ENCODE results near the gene PPP1CA. TPM values are rescaled to one million over a fixed set of nuclear protein-coding genes. Genes with fewer than 3 reads are reported as not detected.

The PPP1CA gene
- total and polyA plus RNA-seq, 2 donors (not counting 1 experiment from before 2014, with no cell fraction given): 218 to 251 TPM

DNA sequence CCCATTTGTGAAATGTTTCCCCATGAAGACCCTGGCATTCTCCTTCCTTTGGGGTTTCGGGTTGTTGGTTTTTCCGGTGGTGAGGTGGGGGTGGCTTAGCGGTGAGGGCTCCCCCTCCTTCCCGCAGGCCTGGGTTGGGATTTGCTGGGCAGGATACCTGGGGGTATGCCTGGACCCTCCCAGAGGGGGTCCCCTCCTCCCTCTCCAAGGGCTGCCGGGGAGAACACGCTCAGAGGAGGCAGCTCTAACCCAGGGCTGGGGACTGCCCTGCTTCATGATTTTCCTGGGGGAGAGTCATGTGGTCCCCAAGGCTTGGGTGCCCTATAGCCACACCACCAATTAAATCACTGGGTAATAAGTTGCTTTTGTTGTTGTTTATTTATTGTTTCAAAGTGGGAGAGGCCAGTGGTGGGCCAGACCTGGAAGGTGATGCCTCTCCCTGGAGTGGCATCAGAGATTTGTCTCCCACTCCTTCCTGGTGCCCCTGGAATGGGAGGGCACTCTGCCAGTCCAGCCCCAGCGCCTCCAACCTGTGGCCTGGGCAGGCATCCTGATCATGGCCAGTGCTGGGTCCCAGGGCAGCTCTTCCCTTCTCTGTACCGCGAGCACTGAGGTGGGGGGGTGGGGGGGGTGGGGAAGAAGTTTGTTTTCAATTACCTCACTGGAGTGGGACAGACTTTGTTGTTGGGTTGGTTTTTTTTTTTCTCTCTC lies 26.9 kb downstream of the PPP1CA start:
- Histone ChIP-seq H3K4me3 (ENCODE audit: control extremely low read depth in 1 of 5, extremely low read depth in 1 of 5, insufficient read depth in 1 of 5, low read depth in 2 of 5, low read length in 4 of 5) (no peak overlapping the region), H3K4me1 (ENCODE audit: control insufficient read depth in 2 of 2, insufficient read depth in 2 of 2, low read length in 2 of 2) (peaks cover 34 to 41% of the 10 kb centered on the region in 2 donors), H3K9ac (ENCODE audit: low read length) (no peak overlapping the region), H3K27me3 (replicated peaks in 1 of 4; ENCODE audit: control extremely low read depth in 1 of 4, control insufficient read depth in 3 of 4, insufficient read depth in 4 of 4, low read length in 3 of 4) (no peaks in the 10 kb centered on the region), H3K9me3 (ENCODE audit: control extremely low read depth in 1 of 3, control insufficient read depth in 2 of 3, insufficient read depth in 1 of 3, low read length in 2 of 3) (no peaks in the 10 kb centered on the region), H3K4me2 (replicated peaks; ENCODE audit: low read depth, low read length, poor library complexity, severe bottlenecking) (peak overlapping the region; percentile 93), H2AFZ (ENCODE audit: insufficient read depth, low read depth, low read length, poor library complexity, severe bottlenecking) (peak overlapping the region; percentile 56), H3K79me2 (ENCODE audit: control insufficient read depth, insufficient read depth, low read length) (peaks cover 34% of the 10 kb centered on the region), H4K20me1 (ENCODE audit: control insufficient read depth, insufficient read depth, low read length, poor library complexity, severe bottlenecking) (peaks cover 25% of the 10 kb centered on the region), H3K36me3 (replicated peaks in 1 of 2; ENCODE audit: control extremely low read depth in 1 of 2, control insufficient read depth in 1 of 2, extremely low read depth in 1 of 2, insufficient read depth in 2 of 2, low read length in 1 of 2) (peaks cover 0 to under 1% of the 10 kb centered on the region in 2 experiments), H3K27ac (ENCODE audit: low read length in 2 of 2) (no peak overlapping the region)
- Mint-ChIP-seq H3K4me1 (peaks cover 44% of the 10 kb centered on the region), H3K9me3 (ENCODE audit: insufficient read depth) (no peaks in the 10 kb centered on the region), H3K27me3 (no peaks in the 10 kb centered on the region), H3K27ac (peak overlapping the region; percentile 92), H3K4me3 (peak overlapping the region; percentile 94)
- DNase-seq (no peak), ATAC-seq (ENCODE audit: low read depth) (no peak)
- TF ChIP-seq EZH2 (IDR thresholded peaks at IDR 0.05; ENCODE audit: borderline replicate concordance, insufficient read depth, low read depth, low read length, poor library complexity, severe bottlenecking): no peak
- TF ChIP-seq, protein P1, sequence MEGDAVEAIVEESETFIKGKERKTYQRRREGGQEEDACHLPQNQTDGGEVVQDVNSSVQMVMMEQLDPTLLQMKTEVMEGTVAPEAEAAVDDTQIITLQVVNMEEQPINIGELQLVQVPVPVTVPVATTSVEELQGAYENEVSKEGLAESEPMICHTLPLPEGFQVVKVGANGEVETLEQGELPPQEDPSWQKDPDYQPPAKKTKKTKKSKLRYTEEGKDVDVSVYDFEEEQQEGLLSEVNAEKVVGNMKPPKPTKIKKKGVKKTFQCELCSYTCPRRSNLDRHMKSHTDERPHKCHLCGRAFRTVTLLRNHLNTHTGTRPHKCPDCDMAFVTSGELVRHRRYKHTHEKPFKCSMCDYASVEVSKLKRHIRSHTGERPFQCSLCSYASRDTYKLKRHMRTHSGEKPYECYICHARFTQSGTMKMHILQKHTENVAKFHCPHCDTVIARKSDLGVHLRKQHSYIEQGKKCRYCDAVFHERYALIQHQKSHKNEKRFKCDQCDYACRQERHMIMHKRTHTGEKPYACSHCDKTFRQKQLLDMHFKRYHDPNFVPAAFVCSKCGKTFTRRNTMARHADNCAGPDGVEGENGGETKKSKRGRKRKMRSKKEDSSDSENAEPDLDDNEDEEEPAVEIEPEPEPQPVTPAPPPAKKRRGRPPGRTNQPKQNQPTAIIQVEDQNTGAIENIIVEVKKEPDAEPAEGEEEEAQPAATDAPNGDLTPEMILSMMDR (IDR thresholded peaks at IDR 0.05): no peak
- CTCF ChIA-PET: interaction anchor here (0.6 to 42.2 kb wide), 4 partner anchors 3 to 109 kb away, joined by 3 to 2379 read pairs (median 1191); partner anchors contain the start of genes CLCF1, POLD4 and RAD9A
- intact Hi-C loops (cut with micrococcal nuclease): loop anchor here (1.0 kb wide), 2 partner anchors 17 to 134 kb away; partner anchors contain the start of gene CDK2AP2
- 33% methylated on average over 3 of the region's 9 CpGs for WGBS (ENCODE audit: insufficient coverage)
- POLR2A ChIA-PET: interaction anchor here (0.6 to 14.2 kb wide), 13 partner anchors 6 to 112 kb away, joined by 3 to 323 read pairs (median 7); partner anchors contain the start of genes ANKRD13D, POLD4, PPP1CA and PTPRCAP

Measured in B cell (primary cell).